DND-41 (cell line): ENCODE data around the gene C4orf17.

Source experiments
- ATAC-seq: fragments of 200-7000 bp; cut with Tn5 transposase; 3 replicates; pipeline ENCODE4 v1.9.1; 2021; ENCODE audit warnings: low read depth; ENCODE audit not compliant: insufficient read depth
- DNase-seq: peaks from one replicate; pipeline ENCODE4 v3.0.0-alpha.2; 2020
- H2AFZ ChIP-seq: 2 replicates; pipeline ENCODE4 v1.6.0; 2012; ENCODE audit warnings: low read depth, low read length
- H3K27ac ChIP-seq: 2 replicates; pipeline ENCODE4 v1.5.1; 2012; ENCODE audit warnings: low read length, inconsistent platforms
- H3K27me3 ChIP-seq: fragments of 200-600 bp; sonication (generic); 2 replicates; pipeline ENCODE4 v1.6.0; 2012; ENCODE audit warnings: low read length, mild to moderate bottlenecking, inconsistent platforms; ENCODE audit not compliant: insufficient read depth, poor library complexity
- H3K36me3 ChIP-seq: 2 replicates; pipeline ENCODE4 v1.5.1; 2012; ENCODE audit warnings: low read length, inconsistent platforms; ENCODE audit not compliant: insufficient read depth
- H3K4me1 ChIP-seq: 2 replicates; pipeline ENCODE4 v1.5.1; 2012; ENCODE audit warnings: mild to moderate bottlenecking, low read length; ENCODE audit not compliant: insufficient read depth
- H3K4me2 ChIP-seq: 2 replicates; pipeline ENCODE4 v1.6.0; 2012; ENCODE audit warnings: mild to moderate bottlenecking, moderate library complexity, low read length, inconsistent platforms; ENCODE audit not compliant: insufficient read depth
- H3K4me3 ChIP-seq, 2 experiments: fragments of 200-600 bp in 1 of 2; shearing (Covaris generic) in 1 of 2; 2 replicates each; pipeline ENCODE4 v1.5.1; 2012 to 2016; ENCODE audit warnings: inconsistent platforms in 2 of 2, low read length in 2 of 2, mild to moderate bottlenecking in 2 of 2, low read depth in 1 of 2, moderate library complexity in 1 of 2
- H3K79me2 ChIP-seq: 2 replicates; pipeline ENCODE4 v1.6.0; 2012; ENCODE audit warnings: low read length, inconsistent platforms; ENCODE audit not compliant: insufficient read depth
- H3K9ac ChIP-seq: 2 replicates; pipeline ENCODE4 v1.6.0; 2012; ENCODE audit warnings: low read depth, mild to moderate bottlenecking, inconsistent platforms, low read length, moderate library complexity
- H3K9me3 ChIP-seq: 2 replicates; pipeline ENCODE4 v1.5.1; 2012; ENCODE audit warnings: low read length, moderate library complexity, mild to moderate bottlenecking, inconsistent platforms; ENCODE audit not compliant: insufficient read depth, severe bottlenecking
- H4K20me1 ChIP-seq: 2 replicates; pipeline ENCODE4 v1.6.0; 2012; ENCODE audit warnings: low read length; ENCODE audit not compliant: insufficient read depth
- EZH2 ChIP-seq: IDR thresholded peaks from 3 replicates; pipeline ENCODE4 v1.6.1; 2012; ENCODE audit warnings: borderline replicate concordance, low read depth, mild to moderate bottlenecking, moderate library complexity, low read length, inconsistent platforms; ENCODE audit not compliant: severe bottlenecking
- TF ChIP-seq, protein P1 (sequence below): IDR thresholded peaks from 2 replicates; pipeline ENCODE4 v1.5.1; 2012; ENCODE audit warnings: borderline replicate concordance, low read length, moderate library complexity, mild to moderate bottlenecking; ENCODE audit not compliant: poor library complexity, severe bottlenecking; ENCODE audit errors: extremely low read depth

C4orf17 gene

GRCh38 chr4:99463566-99463965 lies 47.3 kb upstream of the C4orf17 start:
- no peaks in the 10 kb centered on the region for H3K36me3 ChIP-seq
- no peak overlapping the region for H2AFZ ChIP-seq
- DNase-seq = no peak
- H3K4me1 ChIP-seq = no peaks in the 10 kb centered on the region
- no peaks in the 10 kb centered on the region for H3K9me3 ChIP-seq
- ATAC-seq = no peak
- no peaks in the 10 kb centered on the region for H3K27me3 ChIP-seq
- H4K20me1 ChIP-seq = no peaks in the 10 kb centered on the region
- no peak overlapping the region for H3K27ac ChIP-seq
- TF ChIP-seq, protein P1, sequence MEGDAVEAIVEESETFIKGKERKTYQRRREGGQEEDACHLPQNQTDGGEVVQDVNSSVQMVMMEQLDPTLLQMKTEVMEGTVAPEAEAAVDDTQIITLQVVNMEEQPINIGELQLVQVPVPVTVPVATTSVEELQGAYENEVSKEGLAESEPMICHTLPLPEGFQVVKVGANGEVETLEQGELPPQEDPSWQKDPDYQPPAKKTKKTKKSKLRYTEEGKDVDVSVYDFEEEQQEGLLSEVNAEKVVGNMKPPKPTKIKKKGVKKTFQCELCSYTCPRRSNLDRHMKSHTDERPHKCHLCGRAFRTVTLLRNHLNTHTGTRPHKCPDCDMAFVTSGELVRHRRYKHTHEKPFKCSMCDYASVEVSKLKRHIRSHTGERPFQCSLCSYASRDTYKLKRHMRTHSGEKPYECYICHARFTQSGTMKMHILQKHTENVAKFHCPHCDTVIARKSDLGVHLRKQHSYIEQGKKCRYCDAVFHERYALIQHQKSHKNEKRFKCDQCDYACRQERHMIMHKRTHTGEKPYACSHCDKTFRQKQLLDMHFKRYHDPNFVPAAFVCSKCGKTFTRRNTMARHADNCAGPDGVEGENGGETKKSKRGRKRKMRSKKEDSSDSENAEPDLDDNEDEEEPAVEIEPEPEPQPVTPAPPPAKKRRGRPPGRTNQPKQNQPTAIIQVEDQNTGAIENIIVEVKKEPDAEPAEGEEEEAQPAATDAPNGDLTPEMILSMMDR = no peak
- no peak for TF ChIP-seq EZH2
- H3K79me2 ChIP-seq = no peaks in the 10 kb centered on the region
- H3K4me2 ChIP-seq = no peak overlapping the region
- H3K9ac ChIP-seq = no peak overlapping the region
- no peak overlapping the region for H3K4me3 ChIP-seq

- H3K4me1 ChIP-seq = no peaks in the 10 kb centered on the region
- no peaks in the 10 kb centered on the region for H3K79me2 ChIP-seq
- no peak overlapping the region for H3K27ac ChIP-seq
- no peaks in the 10 kb centered on the region for H3K36me3 ChIP-seq
- no peaks in the 10 kb centered on the region for H4K20me1 ChIP-seq
- H3K4me2 ChIP-seq = no peak overlapping the region
- no peak overlapping the region for H2AFZ ChIP-seq
- no peak for TF ChIP-seq EZH2
- TF ChIP-seq, protein P1 = no peak
- no peaks in the 10 kb centered on the region for H3K9me3 ChIP-seq
- ATAC-seq (no peak), DNase-seq (no peak)
- no peaks in the 10 kb centered on the region for H3K27me3 ChIP-seq
- H3K9ac ChIP-seq = no peak overlapping the region
- no peak overlapping the region for H3K4me3 ChIP-seq
Observed at GRCh38 chr4:99467887-99468286, 42.9 kb upstream of the C4orf17 start.

DNA sequence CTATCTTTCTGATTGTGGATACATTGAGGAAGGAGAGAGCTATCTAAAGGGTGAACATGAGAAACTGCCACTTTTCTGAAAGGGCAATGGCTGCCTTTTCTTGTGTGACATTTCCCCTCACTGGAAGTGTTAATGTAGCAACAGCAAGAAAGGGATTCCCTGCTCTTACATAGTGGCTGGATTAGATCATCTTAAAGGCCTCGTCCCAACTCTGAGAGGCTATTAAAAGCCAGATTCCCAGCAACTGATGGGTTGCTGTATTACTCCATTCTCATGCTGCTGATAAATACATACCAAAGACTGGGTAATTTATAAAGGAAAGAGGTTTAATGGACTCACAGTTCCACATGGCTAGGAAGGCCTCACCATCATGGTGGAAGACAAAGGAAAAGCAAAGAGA lies 41.9 kb upstream of the C4orf17 start:
- Histone ChIP-seq H3K9me3 (no peaks in the 10 kb centered on the region), H3K27me3 (no peaks in the 10 kb centered on the region), H2AFZ (no peak overlapping the region), H4K20me1 (no peaks in the 10 kb centered on the region), H3K27ac (no peak overlapping the region), H3K4me1 (no peaks in the 10 kb centered on the region), H3K36me3 (no peaks in the 10 kb centered on the region), H3K4me2 (no peak overlapping the region), H3K9ac (no peak overlapping the region), H3K79me2 (no peaks in the 10 kb centered on the region), H3K4me3 (no peak overlapping the region)
- no peak for DNase-seq
- TF ChIP-seq, protein P1 = no peak
- TF ChIP-seq EZH2 = no peak
- ATAC-seq = no peak

- H3K27me3 ChIP-seq = no peaks in the 10 kb centered on the region
- ATAC-seq = no peak
- no peaks in the 10 kb centered on the region for H3K4me1 ChIP-seq
- no peak overlapping the region for H3K27ac ChIP-seq
- H3K4me3 ChIP-seq = no peak overlapping the region
- no peak overlapping the region for H2AFZ ChIP-seq
- H3K9ac ChIP-seq = no peak overlapping the region
- H4K20me1 ChIP-seq = no peaks in the 10 kb centered on the region
- no peaks in the 10 kb centered on the region for H3K36me3 ChIP-seq
- H3K4me2 ChIP-seq = no peak overlapping the region
- H3K9me3 ChIP-seq = no peaks in the 10 kb centered on the region
- H3K79me2 ChIP-seq = no peaks in the 10 kb centered on the region
- no peak for TF ChIP-seq EZH2
- TF ChIP-seq, protein P1 = no peak
- no peak for DNase-seq
Observed at GRCh38 chr4:99471349-99471748, 39.5 kb upstream of the C4orf17 start.
